Glutamatergic neuron (in vitro differentiated cells): Measurements from ENCODE around the gene ZNF778. TPM values are rescaled to one million over a fixed set of nuclear protein-coding genes. Genes with fewer than 3 reads are reported as not detected.

Experiments
- DNase-seq: peaks from one replicate; pipeline ENCODE4 v3.0.0; 2022
- H3K27ac Mint-ChIP-seq: one replicate; pipeline ENCODE4 v1.8.0; 2020; ENCODE audit warnings: mild to moderate bottlenecking, mixed read lengths, inconsistent platforms; ENCODE audit not compliant: unreplicated experiment
- H3K27me3 Mint-ChIP-seq: one replicate; pipeline ENCODE4 v1.8.0; 2020; ENCODE audit warnings: mild to moderate bottlenecking, moderate library complexity, mixed read lengths, inconsistent platforms; ENCODE audit not compliant: unreplicated experiment
- H3K36me3 Mint-ChIP-seq: one replicate; pipeline ENCODE4 v1.8.0; 2020; ENCODE audit warnings: mild to moderate bottlenecking, mixed read lengths, inconsistent platforms; ENCODE audit not compliant: unreplicated experiment
- H3K4me1 Mint-ChIP-seq: one replicate; pipeline ENCODE4 v1.8.0; 2020; ENCODE audit warnings: mild to moderate bottlenecking, low read depth, mixed read lengths, inconsistent platforms; ENCODE audit not compliant: unreplicated experiment
- H3K4me3 Mint-ChIP-seq: one replicate; pipeline ENCODE4 v1.8.0; 2020; ENCODE audit warnings: mild to moderate bottlenecking, mixed read lengths, inconsistent platforms; ENCODE audit not compliant: unreplicated experiment
- H3K9me3 Mint-ChIP-seq: one replicate; pipeline ENCODE4 v1.8.0; 2020; ENCODE audit warnings: mild to moderate bottlenecking, moderate library complexity, mixed read lengths, inconsistent platforms; ENCODE audit not compliant: unreplicated experiment
- CTCF ChIP-seq: fragments of 200-600 bp; sonication (generic); IDR thresholded peaks from one replicate; pipeline ENCODE4 v1.5.0; 2021; ENCODE audit not compliant: partially characterized antibody, unreplicated experiment
- total RNA-seq: library from RNA; stranded (reverse); fragmentation: NEBNext Ultra II Directional; extraction: Animal tissue kit (Norgen Biotek cat#: 25700); gene quantifications from one replicate; pipeline ENCODE4 v1.2.1, GENCODE V29; 2021; ENCODE audit not compliant: unreplicated experiment

ZNF778 gene
- total RNA-seq, 1 donor from 2014 or later: 36.2 TPM

- H3K27ac Mint-ChIP-seq: no peak overlapping the region
- peaks cover 3% of the 10 kb centered on the region for H3K36me3 Mint-ChIP-seq
- H3K27me3 Mint-ChIP-seq: peaks cover 14% of the 10 kb centered on the region
- peaks cover 3% of the 10 kb centered on the region for H3K9me3 Mint-ChIP-seq
- no peak overlapping the region for H3K4me3 Mint-ChIP-seq
- no peak for TF ChIP-seq CTCF
- no peaks in the 10 kb centered on the region for H3K4me1 Mint-ChIP-seq
- DNase-seq: no peak
Observed at GRCh38 chr16:89197633-89198416, 19.7 kb upstream of the ZNF778 start.

GRCh38 chr16:89198417-89199240 lies 18.9 kb upstream of the ZNF778 start:
- Mint-ChIP-seq H3K4me1 (no peaks in the 10 kb centered on the region), H3K36me3 (peaks cover 11% of the 10 kb centered on the region), H3K27me3 (peaks cover 20% of the 10 kb centered on the region), H3K4me3 (no peak overlapping the region), H3K9me3 (peaks cover 11% of the 10 kb centered on the region), H3K27ac (no peak overlapping the region)
- no peak for DNase-seq
- no peak for TF ChIP-seq CTCF

- H3K27me3 Mint-ChIP-seq: peaks cover 20% of the 10 kb centered on the region
- H3K27ac Mint-ChIP-seq: no peak overlapping the region
- no peak for TF ChIP-seq CTCF
- no peak overlapping the region for H3K4me3 Mint-ChIP-seq
- no peak for DNase-seq
- peaks cover 12% of the 10 kb centered on the region for H3K36me3 Mint-ChIP-seq
- no peaks in the 10 kb centered on the region for H3K4me1 Mint-ChIP-seq
- peaks cover 11% of the 10 kb centered on the region for H3K9me3 Mint-ChIP-seq
Observed at GRCh38 chr16:89199241-89200123, 18.0 kb upstream of the ZNF778 start.

- DNase-seq: peak; percentile 34
- Mint-ChIP-seq H3K27me3 (peaks cover 20% of the 10 kb centered on the region), H3K27ac (no peak within 1 kb of the TSS), H3K9me3 (peaks cover 11% of the 10 kb centered on the region), H3K4me3 (peak within 1 kb of the TSS; percentile 28), H3K4me1 (no peaks in the 10 kb centered on the region), H3K36me3 (peaks cover 12% of the 10 kb centered on the region)
- TF ChIP-seq CTCF: no peak
Observed at GRCh38 chr16:89200124-89200849, 17.2 kb upstream of the ZNF778 start, which contains the start of gene SLC22A31. Gene SLC22A31, minus strand, starts transcription at chr16:89200537. Its CDS starts 36 bp downstream, at chr16:89200501.
